Nephron (organoid): ENCODE results near the gene ITIH6.
"Not testable (repeated sequence)": the region's sequence is repeated elsewhere in the genome, so short reads cannot be mapped to it uniquely, and the experiment has no call there.

ENCODE experiments used
- H3K27ac Mint-ChIP-seq, 3 experiments: 2 replicates each; pipeline ENCODE4 v1.8.0; 2020; ENCODE audit warnings: mixed read lengths in 3 of 3, mild to moderate bottlenecking in 2 of 3, moderate library complexity in 1 of 3
- H3K27me3 Mint-ChIP-seq: 2 replicates; pipeline ENCODE4 v1.8.0; 2021; ENCODE audit warnings: low read depth, mild to moderate bottlenecking, moderate library complexity, mixed read lengths
- H3K36me3 Mint-ChIP-seq: 2 replicates; pipeline ENCODE4 v1.8.0; 2020; ENCODE audit warnings: low read depth, mixed read lengths
- H3K4me1 Mint-ChIP-seq: 2 replicates; pipeline ENCODE4 v1.8.0; 2020; ENCODE audit warnings: mixed read lengths
- H3K4me3 Mint-ChIP-seq, 3 experiments: 2 replicates each; pipeline ENCODE4 v1.8.0; 2020; ENCODE audit warnings: mild to moderate bottlenecking in 3 of 3, mixed read lengths in 3 of 3, moderate library complexity in 2 of 3
- H3K9me3 Mint-ChIP-seq: 2 replicates; pipeline ENCODE4 v1.8.0; 2020; ENCODE audit warnings: mixed read lengths
- CTCF ChIP-seq, 3 experiments: fragments of 200-600 bp; sonication (generic); IDR thresholded peaks; one replicate each; pipeline ENCODE4 v1.5.0; 2021; ENCODE audit warnings: antibody characterized with exemption in 3 of 3; ENCODE audit not compliant: unreplicated experiment in 3 of 3

The ITIH6 gene, protein sequence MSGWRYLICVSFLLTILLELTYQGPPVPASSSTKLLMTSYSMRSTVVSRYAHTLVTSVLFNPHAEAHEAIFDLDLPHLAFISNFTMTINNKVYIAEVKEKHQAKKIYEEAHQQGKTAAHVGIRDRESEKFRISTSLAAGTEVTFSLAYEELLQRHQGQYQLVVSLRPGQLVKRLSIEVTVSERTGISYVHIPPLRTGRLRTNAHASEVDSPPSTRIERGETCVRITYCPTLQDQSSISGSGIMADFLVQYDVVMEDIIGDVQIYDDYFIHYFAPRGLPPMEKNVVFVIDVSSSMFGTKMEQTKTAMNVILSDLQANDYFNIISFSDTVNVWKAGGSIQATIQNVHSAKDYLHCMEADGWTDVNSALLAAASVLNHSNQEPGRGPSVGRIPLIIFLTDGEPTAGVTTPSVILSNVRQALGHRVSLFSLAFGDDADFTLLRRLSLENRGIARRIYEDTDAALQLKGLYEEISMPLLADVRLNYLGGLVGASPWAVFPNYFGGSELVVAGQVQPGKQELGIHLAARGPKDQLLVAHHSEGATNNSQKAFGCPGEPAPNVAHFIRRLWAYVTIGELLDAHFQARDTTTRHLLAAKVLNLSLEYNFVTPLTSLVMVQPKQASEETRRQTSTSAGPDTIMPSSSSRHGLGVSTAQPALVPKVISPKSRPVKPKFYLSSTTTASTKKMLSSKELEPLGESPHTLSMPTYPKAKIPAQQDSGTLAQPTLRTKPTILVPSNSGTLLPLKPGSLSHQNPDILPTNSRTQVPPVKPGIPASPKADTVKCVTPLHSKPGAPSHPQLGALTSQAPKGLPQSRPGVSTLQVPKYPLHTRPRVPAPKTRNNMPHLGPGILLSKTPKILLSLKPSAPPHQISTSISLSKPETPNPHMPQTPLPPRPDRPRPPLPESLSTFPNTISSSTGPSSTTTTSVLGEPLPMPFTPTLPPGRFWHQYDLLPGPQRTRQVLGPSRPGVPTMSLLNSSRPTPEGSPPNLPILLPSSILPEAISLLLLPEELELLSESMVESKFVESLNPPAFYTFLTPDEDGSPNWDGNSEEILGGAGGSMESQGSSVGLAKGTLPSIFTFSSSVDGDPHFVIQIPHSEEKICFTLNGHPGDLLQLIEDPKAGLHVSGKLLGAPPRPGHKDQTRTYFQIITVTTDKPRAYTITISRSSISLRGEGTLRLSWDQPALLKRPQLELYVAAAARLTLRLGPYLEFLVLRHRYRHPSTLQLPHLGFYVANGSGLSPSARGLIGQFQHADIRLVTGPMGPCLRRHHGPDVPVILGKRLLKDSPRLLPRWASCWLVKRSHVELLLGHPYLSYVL

DNA sequence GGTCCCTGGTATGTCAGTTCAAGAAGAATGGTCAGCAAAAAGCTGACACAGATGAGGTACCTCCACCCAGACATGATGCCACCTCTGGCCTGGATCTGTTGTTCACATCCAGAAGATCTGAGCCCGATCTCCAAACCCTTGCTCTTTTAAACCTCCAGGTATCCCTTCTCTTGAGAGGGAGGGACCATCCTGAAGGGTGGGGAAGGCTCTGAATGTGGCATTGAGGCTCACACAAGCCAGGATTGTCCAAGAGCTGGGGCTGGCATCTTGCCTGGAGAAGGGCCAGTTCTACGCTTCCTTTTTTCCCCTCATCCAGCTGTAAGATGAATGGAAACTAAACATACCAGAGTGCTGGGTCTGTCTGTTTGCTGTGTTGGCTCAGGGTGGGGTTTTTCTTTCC lies at the start of gene ITIH6:
Gene ITIH6 (minus strand): TSS at position 119 of the 400 bp plus-strand sequence. CDS start 45 bp downstream, at position 74.
- H3K36me3 Mint-ChIP-seq, result no peaks in the 10 kb centered on the region
- H3K27ac Mint-ChIP-seq, result peak within 1 kb of the TSS in 1 of 3 experiments; percentile 20
- no peak for TF ChIP-seq CTCF (IDR thresholded peaks at IDR 0.05; ENCODE audit: unreplicated experiment in 3 of 3)
- no peak within 1 kb of the TSS for H3K4me3 Mint-ChIP-seq
- peaks cover 13% of the 10 kb centered on the region for H3K4me1 Mint-ChIP-seq
- H3K27me3 Mint-ChIP-seq, result no peaks in the 10 kb centered on the region
- H3K9me3 Mint-ChIP-seq, result peaks cover 4% of the 10 kb centered on the region

DNA sequence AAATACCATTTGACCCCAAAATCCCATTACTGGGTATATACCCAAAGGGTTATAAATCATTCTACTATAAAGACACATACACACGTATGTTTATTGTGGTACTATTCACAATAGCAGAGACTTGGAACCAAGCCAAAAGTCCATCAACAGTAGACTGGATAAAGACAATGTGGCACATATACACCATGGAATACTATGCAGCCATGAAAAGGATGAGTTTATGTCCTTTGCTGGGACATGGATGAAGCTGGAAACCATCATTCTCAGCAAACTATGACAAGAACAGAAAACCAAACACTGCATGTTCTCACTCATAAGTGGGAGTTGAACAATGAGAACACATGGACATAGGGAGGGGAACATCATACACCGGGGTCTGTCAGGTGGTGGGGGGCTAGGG lies 49.6 kb upstream of the ITIH6 start:
- H3K27ac Mint-ChIP-seq, H3K27me3 Mint-ChIP-seq: not testable (repeated sequence)

DNA sequence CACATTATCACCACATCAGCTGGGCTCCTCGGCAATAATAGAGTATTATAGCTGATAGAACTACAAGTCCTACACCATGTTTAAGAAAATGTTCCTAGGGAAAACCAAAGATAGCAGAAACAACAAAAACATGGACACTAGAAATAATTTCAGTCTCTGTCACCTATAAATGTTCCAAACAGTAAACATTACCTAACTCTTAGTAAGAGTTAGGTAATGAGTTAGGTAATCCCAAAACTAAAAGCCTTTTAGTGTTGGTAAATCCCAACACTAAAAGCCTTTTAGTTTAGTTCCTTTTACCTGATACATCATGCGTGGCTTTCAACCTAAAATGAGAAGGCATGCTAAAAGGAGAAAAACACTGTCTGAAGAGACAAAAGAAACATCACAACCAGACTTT lies 45.0 kb upstream of the ITIH6 start:
- peaks cover 22% of the 10 kb centered on the region for H3K9me3 Mint-ChIP-seq
- no peak overlapping the region for H3K4me3 Mint-ChIP-seq
- TF ChIP-seq CTCF (IDR thresholded peaks at IDR 0.05; ENCODE audit: unreplicated experiment in 3 of 3), result no peak
- peaks cover 3% of the 10 kb centered on the region for H3K36me3 Mint-ChIP-seq
- H3K4me1 Mint-ChIP-seq, result peaks cover 14% of the 10 kb centered on the region
- H3K27me3 Mint-ChIP-seq, result no peaks in the 10 kb centered on the region
- H3K27ac Mint-ChIP-seq, result peak overlapping the region; percentile 98 to 99 (median 99)

More for the DNA sequence above, 49.6 kb upstream of the ITIH6 start:
- H3K36me3 Mint-ChIP-seq, H3K4me1 Mint-ChIP-seq, H3K4me3 Mint-ChIP-seq: not testable (repeated sequence)
- peaks cover 21% of the 10 kb centered on the region for H3K9me3 Mint-ChIP-seq

GRCh38 chrX:54842607-54843006 lies 44.6 kb upstream of the ITIH6 start:
- Mint-ChIP-seq H3K9me3 (peaks cover 22% of the 10 kb centered on the region), H3K36me3 (peaks cover 3% of the 10 kb centered on the region), H3K4me3 (no peak overlapping the region), H3K27ac (peak overlapping the region; percentile 98 to 99 (median 99)), H3K27me3 (no peaks in the 10 kb centered on the region), H3K4me1 (peaks cover 14% of the 10 kb centered on the region)
- no peak for TF ChIP-seq CTCF (IDR thresholded peaks at IDR 0.05; ENCODE audit: unreplicated experiment in 3 of 3)

GRCh38 chrX:54841184-54841874 lies 43.3 kb upstream of the ITIH6 start:
- peak overlapping the region; percentile 98 to 99 (median 99) for H3K27ac Mint-ChIP-seq
- H3K36me3 Mint-ChIP-seq, H3K27me3 Mint-ChIP-seq: not testable (repeated sequence)
- H3K4me3 Mint-ChIP-seq, result peak overlapping the region; percentile 52 to 61 (median 55)
- peaks cover 24% of the 10 kb centered on the region for H3K9me3 Mint-ChIP-seq
- peaks cover 14% of the 10 kb centered on the region for H3K4me1 Mint-ChIP-seq

- H3K27me3 Mint-ChIP-seq, result no peaks in the 10 kb centered on the region
- H3K4me3 Mint-ChIP-seq, result no peak overlapping the region
- H3K4me1 Mint-ChIP-seq, result peaks cover 14% of the 10 kb centered on the region
- H3K9me3 Mint-ChIP-seq, result peaks cover 33% of the 10 kb centered on the region
- TF ChIP-seq CTCF (IDR thresholded peaks at IDR 0.05; ENCODE audit: unreplicated experiment in 3 of 3), result no peak
- peak overlapping the region; percentile 68 to 91 (median 72) for H3K27ac Mint-ChIP-seq
- H3K36me3 Mint-ChIP-seq, result no peaks in the 10 kb centered on the region
These were observed 40.5 kb upstream of the ITIH6 start for GRCh38 chrX:54838583-54838982.
